ENCODE measurements around the gene ASPSCR1.

The ASPSCR1 gene

DNA sequence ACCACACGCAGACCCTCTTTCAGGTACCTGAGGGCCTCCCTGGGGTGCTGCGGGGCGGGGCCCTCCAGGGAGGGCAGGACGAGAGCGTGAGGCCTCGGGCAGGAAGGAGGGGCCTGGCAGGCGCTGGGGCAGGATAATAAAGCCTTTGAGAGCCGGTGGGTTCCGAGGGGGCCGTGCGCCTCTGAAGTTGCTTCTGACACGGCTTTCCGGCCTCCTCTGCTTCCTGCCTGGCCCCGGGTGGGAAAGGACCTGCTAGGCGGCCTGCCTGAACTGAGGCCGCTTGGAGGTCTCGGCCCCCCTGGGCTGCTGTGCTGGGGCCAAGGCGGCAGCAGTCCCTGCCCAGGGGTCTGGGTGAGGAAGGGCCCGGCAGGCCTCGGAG, 34.8 kb downstream of the ASPSCR1 start:
- Mint-ChIP-seq H3K4me1 (peaks cover 2% of the 10 kb centered on the region), H3K27me3 (no peaks in the 10 kb centered on the region), H3K9me3 (no peaks in the 10 kb centered on the region), H3K4me3 (no peak overlapping the region), H3K27ac (no peak overlapping the region), H3K36me3 (peaks cover 7% of the 10 kb centered on the region)
- ATAC-seq (ENCODE audit: low read depth) (no peak), DNase-seq (ENCODE audit: low spot score in 2 of 2) (no peak)

DNA sequence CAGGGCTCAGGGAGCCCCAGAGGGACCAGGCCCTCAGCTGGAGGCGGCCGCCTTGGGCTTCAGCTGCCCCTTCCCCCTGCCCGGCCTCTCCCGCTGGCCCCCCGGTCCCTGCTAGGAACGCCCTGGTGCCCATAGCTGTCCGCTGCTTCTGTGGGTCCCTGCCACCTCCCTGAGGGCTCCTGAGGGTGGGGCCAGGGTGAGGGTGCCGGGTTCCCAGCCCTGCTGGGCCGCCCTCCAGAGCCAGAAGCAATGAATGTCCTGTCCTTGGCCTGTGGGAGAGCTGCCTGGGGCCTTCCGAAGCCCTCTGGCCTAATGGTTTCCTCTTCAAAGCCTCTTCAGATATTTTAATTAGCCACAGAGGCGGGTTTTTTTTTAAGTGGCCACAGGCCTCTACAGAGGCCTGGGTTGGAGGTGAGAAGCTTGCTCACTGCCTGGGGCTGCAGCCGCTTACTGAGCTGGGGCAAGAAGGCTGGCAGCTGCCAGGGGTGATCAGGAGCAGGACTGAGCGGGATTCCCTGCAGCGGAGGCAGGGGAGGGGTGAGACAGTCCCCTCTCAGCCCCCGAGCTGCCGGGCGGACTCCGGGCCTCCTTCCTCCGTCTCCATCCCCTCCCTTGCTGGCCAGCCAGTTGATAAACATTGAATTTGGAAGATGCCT, 35.3 kb downstream of the ASPSCR1 start:
- no peak overlapping the region for H3K27ac Mint-ChIP-seq
- no peak overlapping the region for H3K4me3 Mint-ChIP-seq
- peaks cover 7% of the 10 kb centered on the region for H3K36me3 Mint-ChIP-seq
- H3K27me3 Mint-ChIP-seq, result no peaks in the 10 kb centered on the region
- peaks cover 2% of the 10 kb centered on the region for H3K4me1 Mint-ChIP-seq
- DNase-seq (ENCODE audit: low spot score in 2 of 2), result no peak
- ATAC-seq (ENCODE audit: low read depth), result no peak
- H3K9me3 Mint-ChIP-seq, result no peaks in the 10 kb centered on the region

DNA sequence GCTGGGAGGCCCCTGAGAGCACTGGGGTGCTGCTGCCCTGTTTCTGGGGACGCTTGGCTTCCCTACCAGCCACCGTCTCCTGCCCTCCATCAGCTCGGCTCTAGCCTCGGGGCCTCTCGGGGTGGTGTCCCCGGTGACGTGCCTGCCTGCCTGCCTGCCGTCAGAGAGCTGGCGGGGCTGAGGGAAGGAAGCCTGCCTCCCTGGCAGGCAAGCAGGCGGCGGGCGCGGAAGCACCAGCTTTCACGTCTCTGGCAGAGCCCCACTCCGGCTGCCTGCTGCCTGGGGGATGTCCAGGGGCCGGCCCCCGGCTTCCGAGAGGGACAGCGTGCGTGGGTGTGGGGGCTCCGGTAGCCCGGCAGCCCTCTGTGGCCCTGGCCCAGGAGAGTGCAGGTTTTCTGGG, 35.9 kb downstream of the ASPSCR1 start:
- peaks cover 7% of the 10 kb centered on the region for H3K36me3 Mint-ChIP-seq
- H3K27ac Mint-ChIP-seq, result no peak overlapping the region
- H3K4me3 Mint-ChIP-seq, result no peak overlapping the region
- DNase-seq (ENCODE audit: low spot score in 2 of 2) (no peak), ATAC-seq (ENCODE audit: low read depth) (no peak)
- H3K27me3 Mint-ChIP-seq, result no peaks in the 10 kb centered on the region
- no peaks in the 10 kb centered on the region for H3K9me3 Mint-ChIP-seq
- no peaks in the 10 kb centered on the region for H3K4me1 Mint-ChIP-seq

DNA sequence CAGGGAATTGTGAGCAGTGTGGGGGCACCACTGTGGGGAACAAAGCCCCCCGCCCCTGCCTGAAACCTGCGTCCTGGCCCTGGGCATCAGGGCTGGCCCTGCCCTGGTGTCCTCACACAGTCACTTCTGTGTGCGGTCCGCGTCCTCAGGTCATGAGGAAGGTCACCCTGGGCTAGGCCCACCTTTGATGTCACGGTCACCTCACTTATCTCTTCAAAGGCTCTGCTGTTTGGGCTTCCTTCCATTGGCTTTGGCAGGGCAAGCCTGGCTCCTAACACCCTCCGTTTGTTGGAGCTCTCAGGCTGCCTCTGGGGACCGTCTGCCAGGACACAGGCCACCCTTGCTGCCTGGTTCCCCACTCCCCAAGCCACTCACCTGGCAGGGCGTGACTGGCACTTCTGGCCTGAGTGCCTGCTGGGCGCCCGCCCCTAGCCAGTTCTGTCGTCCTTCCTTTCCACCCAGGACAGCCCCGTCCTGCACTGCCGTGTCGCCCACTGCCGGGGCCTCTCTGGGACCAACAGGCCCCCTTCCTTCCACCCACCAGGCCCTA, 36.4 kb downstream of the ASPSCR1 start:
- H3K36me3 Mint-ChIP-seq, result peaks cover 7% of the 10 kb centered on the region
- no peaks in the 10 kb centered on the region for H3K9me3 Mint-ChIP-seq
- no peak overlapping the region for H3K27ac Mint-ChIP-seq
- no peak for DNase-seq (ENCODE audit: low spot score in 2 of 2)
- no peaks in the 10 kb centered on the region for H3K4me1 Mint-ChIP-seq
- no peak for ATAC-seq (ENCODE audit: low read depth)
- H3K4me3 Mint-ChIP-seq, result no peak overlapping the region
- no peaks in the 10 kb centered on the region for H3K27me3 Mint-ChIP-seq

DNA sequence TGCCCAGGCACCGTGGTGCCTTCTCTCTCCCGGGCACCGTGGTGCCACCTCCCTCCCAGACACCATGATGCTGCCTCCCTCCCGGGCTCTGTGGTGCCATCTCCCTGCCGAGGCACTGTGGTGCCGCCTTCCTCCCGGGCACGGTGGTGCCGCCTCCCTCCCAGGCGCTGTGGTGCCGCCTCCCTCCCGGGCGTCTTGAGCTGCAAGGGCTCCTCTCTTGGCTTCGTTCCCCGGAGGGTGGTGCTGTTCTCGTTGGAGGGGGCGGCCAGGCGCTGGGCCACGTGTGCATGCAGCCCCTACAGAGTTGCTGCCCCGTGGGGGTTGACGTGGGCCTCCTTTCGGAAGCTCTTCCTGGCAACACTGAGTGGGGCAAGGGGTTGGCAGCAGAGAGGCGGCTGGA, 37.0 kb downstream of the ASPSCR1 start:
- H3K27ac Mint-ChIP-seq, result no peak overlapping the region
- no peaks in the 10 kb centered on the region for H3K4me1 Mint-ChIP-seq
- ATAC-seq (ENCODE audit: low read depth), result no peak
- no peak for DNase-seq (ENCODE audit: low spot score in 2 of 2)
- no peaks in the 10 kb centered on the region for H3K27me3 Mint-ChIP-seq
- H3K4me3 Mint-ChIP-seq, result no peak overlapping the region
- H3K9me3 Mint-ChIP-seq, result no peaks in the 10 kb centered on the region
- peaks cover 5% of the 10 kb centered on the region for H3K36me3 Mint-ChIP-seq

DNA sequence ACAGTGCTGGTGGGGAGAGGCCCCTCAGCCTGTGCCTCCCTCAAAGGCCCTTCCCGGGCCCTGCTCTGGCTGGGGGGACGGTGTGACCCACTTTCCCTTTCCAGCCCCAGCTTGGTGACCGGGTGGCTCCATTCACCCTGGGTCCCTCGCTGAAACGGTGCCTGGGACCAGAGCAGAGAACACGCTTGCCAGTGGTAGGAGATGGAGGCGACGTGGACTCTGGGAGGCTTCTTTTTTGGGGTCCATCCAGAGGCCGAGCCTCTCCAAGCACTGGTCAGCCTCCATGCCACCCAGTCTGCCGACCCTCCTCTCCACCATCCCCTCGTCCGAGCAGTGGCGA, 37.5 kb downstream of the ASPSCR1 start:
- H3K4me1 Mint-ChIP-seq, result no peaks in the 10 kb centered on the region
- no peak for DNase-seq (ENCODE audit: low spot score in 2 of 2)
- no peaks in the 10 kb centered on the region for H3K27me3 Mint-ChIP-seq
- H3K36me3 Mint-ChIP-seq, result peaks cover 4% of the 10 kb centered on the region
- no peak overlapping the region for H3K4me3 Mint-ChIP-seq
- H3K9me3 Mint-ChIP-seq, result no peaks in the 10 kb centered on the region
- H3K27ac Mint-ChIP-seq, result no peak overlapping the region
- no peak for ATAC-seq (ENCODE audit: low read depth)

DNA sequence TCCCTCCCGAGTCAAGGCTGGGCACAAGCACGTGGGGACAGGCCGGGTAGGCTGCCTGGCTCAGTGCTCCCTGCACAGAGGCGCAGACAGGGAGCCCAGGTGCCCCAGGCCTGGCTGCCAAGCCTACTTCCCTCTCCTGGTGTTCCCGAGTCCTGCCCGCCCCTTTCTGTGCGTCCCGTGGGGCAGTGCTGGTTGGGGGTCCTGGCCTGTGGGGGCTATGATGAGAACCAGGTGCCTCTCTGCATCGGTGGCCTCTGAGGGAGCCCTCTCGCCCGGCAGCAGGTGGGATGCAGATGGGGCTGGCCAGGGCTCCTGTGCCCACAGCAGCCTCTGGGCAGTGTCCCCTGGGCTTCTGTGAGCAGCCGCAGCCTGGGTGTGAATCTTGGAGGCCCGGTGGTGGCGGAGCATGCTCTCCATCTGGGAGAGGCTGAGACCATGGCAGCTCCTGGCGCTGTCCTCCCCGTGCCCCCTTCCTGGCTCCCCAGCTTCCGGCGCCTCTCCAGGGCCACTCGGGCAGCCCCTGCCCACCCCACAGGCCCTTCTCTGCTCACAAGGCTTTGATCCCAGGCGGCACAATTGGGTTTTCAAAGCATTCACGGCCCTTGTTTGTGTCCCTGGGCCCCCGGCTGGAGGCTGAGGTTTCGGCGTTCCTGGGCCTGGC, 38.0 kb downstream of the ASPSCR1 start:
- Mint-ChIP-seq H3K36me3 (peaks cover 4% of the 10 kb centered on the region), H3K4me3 (no peak overlapping the region), H3K9me3 (no peaks in the 10 kb centered on the region), H3K27ac (no peak overlapping the region), H3K27me3 (no peaks in the 10 kb centered on the region), H3K4me1 (no peaks in the 10 kb centered on the region)
- ATAC-seq (ENCODE audit: low read depth) (no peak), DNase-seq (ENCODE audit: low spot score in 2 of 2) (no peak)

DNA sequence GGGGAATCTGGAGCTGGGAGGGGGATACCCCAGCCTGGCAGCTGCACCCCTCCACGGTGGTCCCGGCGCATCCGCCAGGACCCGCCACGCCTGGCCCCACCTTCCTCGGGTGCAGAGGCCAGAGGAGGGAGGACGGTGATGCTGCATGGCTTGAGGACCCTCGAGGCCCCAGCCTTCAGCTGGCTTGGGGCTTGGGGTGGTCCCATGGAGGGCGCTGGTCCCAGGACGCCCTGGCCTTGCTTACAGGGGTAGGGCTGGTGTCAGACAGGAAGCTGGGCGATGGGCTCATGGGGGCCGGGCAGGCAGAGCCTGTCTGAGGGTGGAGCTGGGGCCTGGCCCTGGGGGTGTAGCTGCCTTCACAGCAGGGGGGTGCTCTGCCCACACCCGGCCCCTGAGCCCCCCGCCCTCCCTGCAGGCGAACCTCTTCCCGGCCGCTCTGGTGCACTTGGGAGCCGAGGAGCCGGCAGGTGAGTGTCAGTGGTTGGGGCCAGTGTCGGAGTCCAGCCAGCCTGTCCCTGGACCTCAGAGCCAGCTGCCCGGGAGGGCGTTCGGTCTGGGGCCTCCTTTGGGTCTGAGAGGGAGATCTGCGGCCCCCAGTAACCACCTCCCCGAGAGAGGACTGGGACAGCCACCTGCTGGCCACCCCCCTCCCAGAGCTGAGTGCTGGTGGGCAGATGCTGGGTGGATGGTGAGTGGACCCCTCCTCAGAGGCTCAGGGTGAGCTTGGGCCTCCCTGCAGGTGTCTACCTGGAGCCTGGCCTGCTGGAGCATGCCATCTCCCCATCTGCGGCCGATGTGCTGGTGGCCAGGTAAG, 38.8 kb downstream of the ASPSCR1 start:
- no peaks in the 10 kb centered on the region for H3K27me3 Mint-ChIP-seq

DNA sequence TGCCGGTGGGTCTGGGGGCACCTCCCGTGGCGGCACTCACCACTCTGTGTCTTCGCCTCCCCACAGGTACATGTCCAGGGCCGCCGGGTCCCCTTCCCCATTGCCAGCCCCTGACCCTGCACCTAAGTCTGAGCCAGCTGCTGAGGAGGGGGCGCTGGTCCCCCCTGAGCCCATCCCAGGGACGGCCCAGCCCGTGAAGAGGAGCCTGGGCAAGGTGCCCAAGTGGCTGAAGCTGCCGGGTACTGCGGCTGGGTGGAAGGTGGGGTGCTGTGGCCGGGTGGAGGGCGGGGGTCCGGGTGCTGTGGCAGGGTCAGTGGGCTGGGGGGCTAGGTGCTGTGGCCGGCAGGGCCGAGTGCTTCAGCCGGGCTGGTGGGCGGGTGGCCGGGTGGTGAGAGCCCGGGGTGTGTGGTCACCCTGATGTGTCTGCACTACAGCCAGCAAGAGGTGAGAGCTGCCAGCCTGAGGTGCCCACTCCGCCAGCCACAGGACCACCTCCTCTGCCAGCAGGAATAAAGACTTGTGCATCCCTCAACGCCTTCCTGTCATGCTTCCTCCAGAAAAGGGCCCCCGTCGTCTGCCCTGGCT, 39.5 kb downstream of the ASPSCR1 start:
- Mint-ChIP-seq H3K27me3 (no peaks in the 10 kb centered on the region), H3K27ac (no peak overlapping the region), H3K4me1 (peaks cover 6% of the 10 kb centered on the region), H3K9me3 (no peaks in the 10 kb centered on the region), H3K36me3 (peaks cover 4% of the 10 kb centered on the region), H3K4me3 (no peak overlapping the region)
- ATAC-seq (ENCODE audit: low read depth) (no peak), DNase-seq (ENCODE audit: low spot score in 2 of 2) (no peak)

More for the DNA sequence above, 38.8 kb downstream of the ASPSCR1 start:
- Mint-ChIP-seq H3K9me3 (no peaks in the 10 kb centered on the region), H3K27ac (no peak overlapping the region), H3K4me1 (peaks cover 3% of the 10 kb centered on the region), H3K36me3 (peaks cover 4% of the 10 kb centered on the region), H3K4me3 (no peak overlapping the region)
- no peak for DNase-seq (ENCODE audit: low spot score in 2 of 2)
- ATAC-seq (ENCODE audit: low read depth), result no peak

DNA sequence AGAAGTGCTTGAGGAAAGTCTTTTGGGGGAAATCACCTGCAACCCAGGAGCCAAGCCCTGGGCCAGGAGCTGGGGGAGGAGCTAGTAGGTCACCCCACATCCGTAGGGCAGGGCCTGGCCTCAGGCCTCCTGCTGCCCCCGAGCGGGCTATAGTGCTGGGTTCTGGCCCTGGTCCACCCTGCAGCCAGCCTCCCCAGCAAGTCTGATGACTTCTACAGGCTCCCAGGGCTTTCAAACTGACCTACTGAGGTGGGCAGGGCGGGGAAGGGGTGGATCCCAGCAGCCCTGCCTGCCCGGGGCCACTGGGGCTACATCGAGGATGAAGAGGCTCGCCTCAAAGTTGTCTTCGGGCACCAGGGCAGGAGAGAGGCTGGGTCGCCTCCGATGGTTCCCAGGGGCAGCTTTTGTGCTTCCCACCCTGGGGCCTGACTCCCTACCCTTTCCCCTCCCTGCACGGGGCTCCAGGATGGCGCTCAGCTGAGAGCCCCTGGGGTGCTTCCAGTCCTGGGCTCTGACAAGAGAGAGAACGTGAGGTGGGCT, 40.3 kb downstream of the ASPSCR1 start:
- DNase-seq (ENCODE audit: low spot score in 2 of 2), result no peak
- no peak for ATAC-seq (ENCODE audit: low read depth)
- Mint-ChIP-seq H3K9me3 (no peaks in the 10 kb centered on the region), H3K27me3 (no peaks in the 10 kb centered on the region), H3K4me3 (no peak overlapping the region), H3K27ac (no peak overlapping the region), H3K4me1 (peaks cover 6% of the 10 kb centered on the region), H3K36me3 (peaks cover 4% of the 10 kb centered on the region)

DNA sequence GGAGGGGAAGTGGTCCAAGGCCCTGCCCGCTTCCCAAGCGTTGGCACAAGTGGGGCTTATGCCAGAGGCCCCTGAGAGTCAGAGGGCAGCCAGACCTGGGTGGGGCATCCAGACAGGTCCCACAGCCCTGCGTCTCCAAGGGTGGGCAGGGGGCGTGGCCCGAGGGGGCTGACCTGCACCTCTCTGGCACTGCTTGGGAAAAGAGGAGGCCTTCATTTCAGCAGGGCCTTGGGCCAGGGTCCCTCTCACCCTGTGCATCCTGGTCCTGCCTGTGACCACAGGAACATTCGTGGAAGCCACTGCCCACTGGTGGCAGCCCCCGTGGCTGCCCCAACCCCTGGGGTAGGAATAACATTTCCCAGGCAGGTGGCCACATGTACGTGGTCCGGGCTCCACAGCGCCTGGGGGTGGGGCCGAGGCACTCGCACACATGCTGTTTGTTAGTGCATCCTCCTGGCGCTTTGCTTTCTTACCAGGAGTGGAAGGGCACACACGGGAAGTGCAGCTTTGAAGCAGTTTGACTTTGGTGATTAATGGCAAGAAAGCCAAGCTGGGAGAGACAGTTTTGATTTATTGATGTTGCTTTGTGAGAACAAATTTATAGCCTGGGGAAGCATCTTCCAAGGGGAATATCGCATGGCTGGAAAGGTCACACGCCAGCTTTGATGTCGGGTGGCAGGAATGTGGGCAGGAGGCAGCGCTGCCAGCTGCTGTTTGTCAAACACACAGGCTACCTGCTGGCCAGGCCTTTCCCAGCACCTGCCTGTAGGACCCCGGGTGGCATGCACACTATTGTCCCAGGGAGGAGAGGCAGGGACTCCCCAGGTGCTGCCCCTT, 40.9 kb downstream of the ASPSCR1 start:
- Mint-ChIP-seq H3K4me3 (no peak overlapping the region), H3K36me3 (peaks cover 4% of the 10 kb centered on the region), H3K27me3 (no peaks in the 10 kb centered on the region), H3K27ac (no peak overlapping the region), H3K9me3 (no peaks in the 10 kb centered on the region), H3K4me1 (peaks cover 6% of the 10 kb centered on the region)
- ATAC-seq (ENCODE audit: low read depth), result no peak
- no peak for DNase-seq (ENCODE audit: low spot score in 2 of 2)

DNA sequence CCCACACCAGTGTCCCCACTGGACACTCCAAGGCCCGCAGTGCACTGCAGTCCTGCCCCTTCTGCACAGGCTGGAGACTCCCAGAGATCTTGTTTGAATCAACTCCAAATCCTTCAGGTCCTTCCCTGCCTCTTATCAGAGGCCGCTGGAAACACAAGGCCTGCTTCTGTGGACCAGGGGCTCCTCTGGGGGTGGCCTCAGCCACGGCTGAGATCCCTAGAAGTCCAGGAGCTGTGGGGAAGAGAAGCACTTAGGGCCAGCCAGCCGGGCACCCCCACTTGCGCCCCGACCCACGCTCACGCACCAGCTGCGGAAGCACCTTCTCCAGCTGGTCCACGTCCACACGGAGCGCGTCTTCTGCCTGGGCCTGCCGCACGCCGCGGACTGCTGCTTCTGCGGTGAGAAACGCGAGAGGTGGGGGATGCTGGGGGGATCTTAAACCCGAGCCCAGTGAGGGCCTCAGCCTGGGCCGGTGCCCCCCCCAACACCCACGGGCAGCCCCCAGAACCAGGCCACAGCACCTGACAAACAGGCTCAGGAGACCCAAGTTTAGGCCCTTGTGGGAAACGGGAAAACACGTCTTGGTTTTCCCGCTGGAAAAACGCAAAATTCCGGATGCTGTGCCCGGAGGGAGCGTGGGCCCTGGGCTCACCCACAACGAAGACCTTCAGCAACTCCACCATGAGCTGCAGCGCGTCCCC, 41.7 kb downstream of the ASPSCR1 start:
- ATAC-seq (ENCODE audit: low read depth), result no peak

More for the DNA sequence above, 41.7 kb downstream of the ASPSCR1 start:
- no peak overlapping the region for H3K4me3 Mint-ChIP-seq
- H3K9me3 Mint-ChIP-seq, result no peaks in the 10 kb centered on the region
- H3K4me1 Mint-ChIP-seq, result peaks cover 6% of the 10 kb centered on the region
- H3K27ac Mint-ChIP-seq, result no peak overlapping the region
- H3K36me3 Mint-ChIP-seq, result peaks cover under 1% of the 10 kb centered on the region
- DNase-seq (ENCODE audit: low spot score in 2 of 2), result no peak
- no peaks in the 10 kb centered on the region for H3K27me3 Mint-ChIP-seq
